Stimulated activated naive B cell treated with anti-CD40 and anti-IgM and Interleukin-4, amounts not matched to agents 10 μg/mL and 1 μg/mL and 100 μg/mL, for 72 hours (primary cell): Measurements from ENCODE around the gene BCKDK.
A peak's percentile ranks its signal among the peaks of the same experiment; 100 is the strongest.
"Not testable (repeated sequence)": the region's sequence is repeated elsewhere in the genome, so short reads cannot be mapped to it uniquely, and the experiment has no call there.

Experiments
- ATAC-seq, 2 donors: fragments of 150-1000 bp; cut with Tn5 transposase; replicated peaks; 2 replicates each; pipeline ENCODE4 v1.10.0; 2021; ENCODE audit warnings: moderate library complexity in 1 of 2
- DNase-seq: peaks from one replicate; pipeline ENCODE4 v3.0.0; 2021
- H3K27ac Mint-ChIP-seq: one replicate; pipeline ENCODE4 v1.8.0; 2022; ENCODE audit warnings: mild to moderate bottlenecking, mixed read lengths
- H3K27me3 Mint-ChIP-seq, 2 donors: one replicate each; pipeline ENCODE4 v1.8.0; 2022; ENCODE audit warnings: mixed read lengths in 2 of 2
- H3K36me3 Mint-ChIP-seq, 2 donors: one replicate each; pipeline ENCODE4 v1.8.0; 2022; ENCODE audit warnings: mixed read lengths in 2 of 2, mild to moderate bottlenecking in 1 of 2
- H3K4me1 Mint-ChIP-seq, 2 donors: one replicate each; pipeline ENCODE4 v1.8.0; 2022; ENCODE audit warnings: mixed read lengths in 2 of 2, mild to moderate bottlenecking in 1 of 2
- H3K4me3 Mint-ChIP-seq, 2 donors: one replicate each; pipeline ENCODE4 v1.8.0; 2022; ENCODE audit warnings: mild to moderate bottlenecking in 2 of 2, mixed read lengths in 2 of 2, moderate library complexity in 1 of 2
- H3K9me3 Mint-ChIP-seq, 2 donors: one replicate each; pipeline ENCODE4 v1.8.0; 2022; ENCODE audit warnings: mixed read lengths in 2 of 2, mild to moderate bottlenecking in 1 of 2

BCKDK gene

DNA sequence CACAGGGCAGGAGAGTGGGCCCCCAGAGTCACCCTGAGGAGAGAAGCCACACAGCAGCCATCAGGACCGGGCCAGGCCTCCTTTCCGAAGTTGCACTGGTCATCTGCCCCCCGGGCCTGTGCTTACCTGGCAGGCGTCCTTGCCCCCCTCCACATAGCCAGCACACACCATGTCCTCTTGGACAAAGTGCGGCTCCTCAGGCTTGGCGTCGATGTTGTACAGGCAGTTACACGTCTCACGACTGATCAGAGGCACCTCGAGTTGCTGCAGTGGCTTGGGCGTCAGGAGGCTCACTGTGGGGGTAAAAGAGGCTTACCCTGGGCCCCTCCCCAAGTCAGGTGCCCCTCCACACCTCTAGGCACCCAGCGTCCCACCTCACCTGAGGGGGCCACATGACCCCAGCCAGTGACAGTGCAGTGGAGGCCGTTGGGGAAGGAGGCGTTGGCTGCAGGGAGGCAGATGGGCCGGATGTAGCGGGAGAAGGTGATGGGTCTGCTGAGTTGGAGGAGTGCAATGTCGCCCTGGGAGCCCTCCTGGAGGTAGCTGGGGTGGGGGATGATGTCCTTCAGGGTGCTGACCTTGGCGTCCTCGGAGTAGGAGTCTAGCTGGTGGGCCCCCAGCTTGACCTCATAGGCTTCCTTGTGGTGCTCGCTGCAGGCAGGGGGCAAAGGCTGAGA, 24.3 kb downstream of the BCKDK start:
- Mint-ChIP-seq H3K4me1 (peaks cover 1 to 6% of the 10 kb centered on the region in 2 donors), H3K36me3 (peaks cover 28 to 37% of the 10 kb centered on the region in 2 donors), H3K27ac (no peak overlapping the region), H3K4me3 (no peak overlapping the region), H3K9me3 (no peaks in the 10 kb centered on the region), H3K27me3 (no peaks in the 10 kb centered on the region)
- no peak for ATAC-seq
- no peak for DNase-seq

GRCh38 chr16:31133046-31133501, 24.9 kb downstream of the BCKDK start:
- no peak overlapping the region for H3K4me3 Mint-ChIP-seq
- H3K9me3 Mint-ChIP-seq: no peaks in the 10 kb centered on the region
- no peak for DNase-seq
- peak overlapping the region; percentile 10 for H3K27ac Mint-ChIP-seq
- no peak for ATAC-seq
- no peaks in the 10 kb centered on the region for H3K27me3 Mint-ChIP-seq
- peaks cover 1 to 6% of the 10 kb centered on the region in 2 donors for H3K4me1 Mint-ChIP-seq
- H3K36me3 Mint-ChIP-seq: peaks cover 22 to 31% of the 10 kb centered on the region in 2 donors

DNA sequence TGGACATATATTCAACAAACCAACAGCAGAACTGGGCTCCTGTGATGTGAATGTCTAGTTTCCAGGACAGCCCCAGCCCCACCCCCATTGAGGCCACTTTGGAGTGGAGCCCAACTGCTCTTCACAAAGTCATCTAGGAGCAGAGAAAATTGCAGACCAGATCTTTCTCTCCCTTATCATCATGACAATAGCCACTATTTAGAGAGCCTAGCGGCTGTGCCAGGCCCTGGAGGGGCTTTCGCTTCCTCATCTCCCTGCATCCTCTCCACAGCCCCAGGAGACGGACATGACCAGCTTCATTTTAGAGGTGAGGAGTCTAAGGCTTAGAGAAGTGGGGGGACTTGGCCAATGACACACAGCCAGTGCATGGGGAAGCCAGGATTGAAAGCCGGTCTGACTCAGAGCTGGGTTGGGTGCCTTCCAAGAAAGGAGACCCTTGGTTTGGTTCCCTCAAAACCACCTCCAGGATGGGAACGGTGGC, 25.9 kb downstream of the BCKDK start:
- H3K27me3 Mint-ChIP-seq: no peaks in the 10 kb centered on the region
- H3K4me1 Mint-ChIP-seq: peaks cover 0 to 1% of the 10 kb centered on the region in 2 donors
- DNase-seq (no peak), ATAC-seq (no peak)
- H3K9me3 Mint-ChIP-seq: no peaks in the 10 kb centered on the region
- H3K4me3 Mint-ChIP-seq: no peak overlapping the region
- no peak overlapping the region for H3K27ac Mint-ChIP-seq
- H3K36me3 Mint-ChIP-seq: peaks cover 22 to 31% of the 10 kb centered on the region in 2 donors

DNA sequence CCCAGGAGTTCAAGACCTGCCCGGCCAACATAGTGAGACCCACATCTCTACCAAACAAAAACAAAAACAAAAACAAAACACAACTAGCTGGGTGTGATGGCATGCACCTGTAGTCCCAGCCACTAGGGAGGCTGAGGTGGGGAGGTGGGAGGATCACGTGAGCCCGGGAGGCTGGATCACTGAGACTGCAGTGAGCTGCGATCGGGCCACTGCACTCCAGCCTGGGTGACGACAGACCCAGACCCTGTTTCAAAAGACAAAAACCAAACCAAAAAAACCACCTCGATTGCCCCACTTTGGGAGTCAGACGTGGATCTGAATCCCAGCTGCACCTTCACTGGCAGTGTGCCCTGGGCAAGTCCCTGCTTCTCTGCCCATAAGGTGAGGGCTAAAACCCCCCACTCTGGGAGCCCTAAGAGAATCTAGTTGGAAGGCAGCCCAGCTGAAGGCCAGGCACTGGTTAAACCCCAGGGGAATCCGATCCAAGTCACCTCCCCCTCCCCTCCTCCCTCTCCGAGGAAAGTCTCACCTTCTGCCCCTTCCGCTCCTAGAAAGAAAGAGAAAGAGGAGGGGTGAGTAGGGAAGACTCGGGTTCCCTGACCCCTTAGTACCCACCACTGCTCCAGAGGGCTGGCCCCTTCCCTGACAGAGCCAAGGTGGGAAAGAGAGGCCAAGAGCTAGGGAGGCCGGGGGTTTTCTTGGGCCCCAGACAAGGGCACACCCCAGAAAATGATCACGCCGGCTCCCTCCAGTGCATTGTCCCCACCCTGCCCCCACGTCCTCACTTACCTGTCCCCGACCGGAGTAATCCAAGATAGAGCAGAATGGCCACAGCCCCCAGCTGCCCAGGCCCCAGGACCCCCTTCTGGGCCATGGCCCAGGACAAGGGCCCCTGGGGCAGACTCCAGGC, 26.7 kb downstream of the BCKDK start:
- Mint-ChIP-seq H3K36me3 (peaks cover 20 to 31% of the 10 kb centered on the region in 2 donors), H3K4me3 (no peak overlapping the region), H3K9me3 (no peaks in the 10 kb centered on the region), H3K27me3 (no peaks in the 10 kb centered on the region), H3K4me1 (peaks cover 0 to under 1% of the 10 kb centered on the region in 2 donors), H3K27ac (no peak overlapping the region)
- ATAC-seq (no peak), DNase-seq (no peak)

- Mint-ChIP-seq H3K4me3 (no peak within 1 kb of the TSS), H3K27me3 (no peaks in the 10 kb centered on the region), H3K27ac (no peak within 1 kb of the TSS), H3K36me3 (peaks cover 14 to 27% of the 10 kb centered on the region in 2 donors), H3K4me1 (peaks cover 0 to 2% of the 10 kb centered on the region in 2 donors), H3K9me3 (no peaks in the 10 kb centered on the region)
- ATAC-seq: peak in 1 of 2 donors; percentile 15
- DNase-seq: no peak
These were observed 27.5 kb downstream of the BCKDK start, which contains the start of gene PRSS8 for GRCh38 chr16:31135535-31136286. Gene PRSS8, minus strand, starts transcription at chr16:31135727. Its CDS starts 229 bp downstream, at chr16:31135498.

DNA sequence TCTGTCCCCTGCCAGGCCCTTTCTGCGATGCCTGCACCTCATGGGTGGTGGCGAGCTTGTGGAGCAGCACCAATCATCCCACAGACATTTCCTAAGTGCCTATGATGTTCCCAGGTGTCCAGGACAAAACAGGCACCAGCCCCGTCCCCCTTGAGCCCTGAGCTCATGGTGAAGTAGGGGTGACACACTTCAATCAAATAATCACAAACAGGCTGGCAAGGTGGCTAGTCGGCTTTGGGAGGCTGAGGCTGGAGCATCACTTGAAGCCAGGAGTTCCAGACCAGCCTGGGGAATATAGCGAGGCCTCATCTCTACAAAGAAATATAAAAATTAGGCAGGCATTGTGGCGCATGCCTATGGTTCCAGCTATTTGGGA, 28.1 kb downstream of the BCKDK start:
- DNase-seq (no peak), ATAC-seq (no peak)
- Mint-ChIP-seq H3K4me3 (no peak overlapping the region), H3K27ac (no peak overlapping the region), H3K9me3 (no peaks in the 10 kb centered on the region), H3K4me1 (peaks cover 0 to 2% of the 10 kb centered on the region in 2 donors), H3K27me3 (no peaks in the 10 kb centered on the region), H3K36me3 (peaks cover 10 to 23% of the 10 kb centered on the region in 2 donors)

- H3K27ac Mint-ChIP-seq, H3K4me1 Mint-ChIP-seq: not testable (repeated sequence)
- peaks cover 3 to 17% of the 10 kb centered on the region in 2 donors for H3K36me3 Mint-ChIP-seq
These were observed 28.8 kb downstream of the BCKDK start for GRCh38 chr16:31136822-31137499.

GRCh38 chr16:31138621-31139578, 30.7 kb downstream of the BCKDK start:
- no peak overlapping the region for H3K27ac Mint-ChIP-seq
- H3K36me3 Mint-ChIP-seq: peaks cover 0 to 1% of the 10 kb centered on the region in 2 donors
- H3K4me1 Mint-ChIP-seq: peaks cover 8% of the 10 kb centered on the region in 2 donors
- ATAC-seq (no peak), DNase-seq (no peak)
- H3K27me3 Mint-ChIP-seq: no peaks in the 10 kb centered on the region
- no peaks in the 10 kb centered on the region for H3K9me3 Mint-ChIP-seq
- no peak overlapping the region for H3K4me3 Mint-ChIP-seq

More at GRCh38 chr16:31136822-31137499, 28.8 kb downstream of the BCKDK start:
- not testable (repeated sequence) for H3K9me3 Mint-ChIP-seq, DNase-seq, H3K4me3 Mint-ChIP-seq, ATAC-seq, H3K27me3 Mint-ChIP-seq

- DNase-seq, ATAC-seq, H3K9me3 Mint-ChIP-seq, H3K36me3 Mint-ChIP-seq, H3K27me3 Mint-ChIP-seq, H3K4me1 Mint-ChIP-seq, H3K4me3 Mint-ChIP-seq, H3K27ac Mint-ChIP-seq: not testable (repeated sequence)
These were observed 32.9 kb downstream of the BCKDK start for GRCh38 chr16:31141071-31141469.

DNA sequence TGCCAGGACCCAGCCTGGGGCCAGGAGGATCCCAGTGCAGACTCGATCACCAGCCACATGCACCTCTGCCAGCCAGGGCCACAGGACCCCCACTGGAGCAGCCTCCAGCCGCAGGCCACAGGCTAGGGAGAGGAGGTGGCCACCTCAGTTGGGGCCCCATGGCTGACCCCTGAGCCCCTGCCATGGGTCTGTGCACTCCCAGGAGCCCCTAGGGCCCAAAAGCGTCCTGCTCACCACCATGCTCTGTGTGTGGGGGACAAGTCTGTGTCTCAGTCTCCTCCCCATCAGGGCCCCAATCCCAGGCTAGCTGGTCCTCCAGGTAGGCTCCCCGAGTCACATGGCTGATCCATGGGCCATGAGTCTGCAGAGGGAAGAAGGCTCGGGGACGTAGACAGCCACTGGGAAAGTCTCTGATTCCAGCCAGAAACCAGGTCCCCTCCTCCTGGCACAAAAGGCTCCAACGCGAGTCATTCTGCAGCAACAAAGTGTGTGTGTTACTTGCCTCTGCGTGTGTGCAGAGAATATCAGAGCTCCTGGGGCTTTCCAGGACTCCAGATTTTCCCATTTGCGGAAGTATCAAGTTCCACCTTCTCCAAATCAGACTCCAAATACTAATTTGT, 33.4 kb downstream of the BCKDK start:
- H3K27ac Mint-ChIP-seq: peak overlapping the region; percentile 76
- ATAC-seq (peak in 1 of 2 donors; percentile 1), DNase-seq (no peak)
- H3K4me3 Mint-ChIP-seq: peak overlapping the region; percentile 78 to 83
- no peaks in the 10 kb centered on the region for H3K36me3 Mint-ChIP-seq
- H3K27me3 Mint-ChIP-seq: no peaks in the 10 kb centered on the region
- peaks cover 8% of the 10 kb centered on the region in 2 donors for H3K4me1 Mint-ChIP-seq
- no peaks in the 10 kb centered on the region for H3K9me3 Mint-ChIP-seq

DNA sequence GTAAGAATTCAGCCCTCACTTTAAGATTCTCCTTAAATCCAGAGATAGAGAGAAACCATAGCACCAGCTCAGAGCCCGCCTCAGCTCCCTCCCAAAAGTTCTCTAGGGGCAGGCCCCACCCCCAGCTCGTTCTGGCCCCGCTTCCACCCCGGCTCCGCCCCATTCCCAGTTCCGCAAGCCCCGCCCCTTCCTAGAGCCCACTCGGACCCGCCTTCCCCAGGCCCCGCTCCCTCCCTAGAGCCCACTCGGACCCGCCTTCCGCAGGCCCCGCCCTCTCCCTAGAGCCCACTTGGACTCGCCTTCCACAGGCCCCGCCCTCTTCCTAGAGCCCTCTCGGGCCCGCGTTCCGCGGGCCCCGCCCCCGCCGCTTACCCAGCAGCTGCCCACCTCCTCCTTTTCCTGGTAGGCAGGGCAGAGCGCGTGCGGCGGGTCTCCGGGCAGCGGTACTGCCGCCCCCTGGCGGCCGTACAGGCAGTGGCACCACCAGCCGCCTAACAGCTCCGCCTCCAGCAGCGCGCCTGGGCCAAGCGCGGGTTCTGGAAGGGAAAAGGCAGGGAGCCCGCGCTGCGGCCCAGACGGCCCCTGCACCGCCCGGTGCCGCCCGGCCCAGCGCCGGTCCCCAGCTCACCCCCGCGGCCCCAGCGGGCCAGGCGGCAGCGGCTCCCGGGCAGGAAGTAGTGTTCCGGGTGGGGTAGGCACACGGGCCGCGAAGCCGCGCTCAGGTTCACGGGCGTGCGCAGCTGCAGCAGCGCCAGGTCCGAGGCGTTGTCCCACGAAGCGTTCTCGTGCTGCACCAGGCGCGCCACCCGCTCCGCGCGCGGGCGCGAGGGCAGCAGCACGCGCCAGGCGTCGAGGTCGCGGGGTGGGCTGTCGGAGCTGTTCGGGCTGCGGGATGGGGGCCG, 34.2 kb downstream of the BCKDK start:
- DNase-seq (peak; percentile 99), ATAC-seq (peak; percentile 86 to 91)
- peak overlapping the region; percentile 80 for H3K27ac Mint-ChIP-seq
- H3K36me3 Mint-ChIP-seq: no peaks in the 10 kb centered on the region
- H3K27me3 Mint-ChIP-seq: peaks cover under 1 to 6% of the 10 kb centered on the region in 2 donors
- H3K4me1 Mint-ChIP-seq: peaks cover 8% of the 10 kb centered on the region in 2 donors
- H3K9me3 Mint-ChIP-seq: no peaks in the 10 kb centered on the region
- peak overlapping the region; percentile 78 to 83 for H3K4me3 Mint-ChIP-seq
